Effector CD4-positive, alpha-beta T cell (primary cell): ENCODE data around the gene MROH7.

Experiments used
- DNase-seq: peaks from one replicate; pipeline ENCODE4 v3.0.0-alpha.2; 2020

Gene MROH7

DNA sequence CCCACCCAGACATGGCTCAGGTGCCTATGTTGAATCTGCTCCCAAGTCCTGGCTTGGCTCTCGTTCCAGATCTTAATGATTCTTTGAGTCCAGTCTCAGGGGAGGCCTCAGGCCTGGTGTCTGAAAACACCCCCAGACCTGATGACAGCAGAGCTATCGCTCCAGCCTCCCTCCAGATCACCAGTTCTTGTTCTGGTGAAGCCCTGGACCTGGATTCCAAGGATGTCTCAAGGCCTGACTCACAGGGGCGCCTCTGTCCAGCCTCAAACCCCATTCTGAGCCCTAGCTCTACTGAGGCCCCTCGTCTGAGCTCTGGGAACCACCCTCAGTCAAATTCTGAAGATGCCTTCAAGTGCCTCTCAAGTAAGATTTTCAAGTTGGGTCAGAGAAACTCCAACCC, 11.4 kb downstream of the MROH7 start:
- DNase-seq: no peak

DNA sequence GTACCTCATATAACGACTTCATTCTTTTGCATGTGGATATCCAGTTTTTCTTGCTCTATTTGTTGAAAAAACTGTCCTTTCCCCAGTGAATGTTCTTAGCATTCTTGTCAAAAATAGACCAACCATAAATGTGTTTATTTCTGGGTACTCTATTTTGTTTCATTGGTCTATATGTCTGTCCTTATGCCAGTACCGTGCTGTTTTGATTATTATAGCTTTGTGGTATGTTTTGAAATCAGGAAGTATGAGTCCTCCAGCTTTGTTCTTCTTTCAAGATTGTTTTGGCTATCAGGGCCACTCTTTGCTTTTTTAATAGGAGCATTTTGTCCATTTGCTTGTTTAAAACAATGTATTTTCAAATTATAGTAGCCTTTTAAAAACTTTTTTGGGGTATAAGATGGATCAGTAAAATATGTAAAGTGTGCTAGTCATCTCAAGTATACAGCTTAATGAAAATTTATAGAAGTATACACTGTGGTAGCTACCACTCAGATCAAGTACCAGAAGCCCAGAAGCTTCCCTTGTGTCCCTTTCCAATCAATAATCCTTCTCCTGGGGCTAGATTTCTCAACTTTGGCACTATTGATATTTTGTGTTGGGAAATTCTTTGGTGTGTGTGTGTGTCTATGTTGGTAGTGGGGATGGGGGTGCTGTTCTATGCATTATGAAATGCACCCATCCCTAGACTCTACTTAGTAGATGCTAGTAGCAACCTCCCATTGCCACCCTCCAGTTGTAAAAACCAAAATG, 16.8 kb downstream of the MROH7 start:
- no peak for DNase-seq

DNA sequence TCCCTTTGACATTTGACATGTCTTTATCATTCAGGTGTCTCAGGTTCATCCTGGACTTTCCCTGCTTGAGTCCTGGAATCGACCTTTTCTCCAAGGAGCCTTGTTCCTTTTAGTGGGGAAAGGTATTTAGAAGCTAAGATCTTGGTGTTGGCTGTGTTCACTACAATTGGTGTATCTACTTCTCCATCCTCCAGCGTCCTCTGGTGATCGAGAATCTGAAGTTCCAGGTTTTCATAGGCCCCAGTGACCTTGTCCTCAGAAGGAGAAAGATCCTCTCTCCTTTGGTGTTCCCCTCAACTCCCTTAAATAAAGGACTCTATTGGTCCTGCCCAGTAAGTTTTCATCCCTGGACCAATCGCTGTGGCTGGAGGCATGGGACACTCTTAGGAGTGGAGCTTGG, 22.1 kb downstream of the MROH7 start:
- DNase-seq: no peak

DNA sequence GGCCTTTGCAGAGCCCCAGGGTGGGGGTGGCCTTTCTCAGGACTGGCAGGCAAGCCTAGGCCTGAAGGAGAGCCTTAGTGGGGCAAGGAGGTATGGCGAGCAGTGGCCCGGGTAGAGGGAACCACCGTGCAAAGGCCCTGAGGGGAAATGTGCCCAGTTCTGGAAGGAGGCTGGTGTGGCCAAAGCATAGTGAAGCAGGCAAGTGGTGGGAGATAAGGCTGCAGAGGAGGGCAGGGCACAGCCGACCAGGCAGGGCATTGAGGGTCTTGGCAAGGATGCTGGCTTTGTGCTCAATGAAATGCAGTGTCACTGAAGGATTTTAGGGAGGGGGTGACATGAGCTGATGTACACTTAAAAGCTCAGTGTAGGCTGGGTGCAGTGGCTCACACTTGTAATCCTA, 22.8 kb downstream of the MROH7 start:
- DNase-seq: no peak

DNA sequence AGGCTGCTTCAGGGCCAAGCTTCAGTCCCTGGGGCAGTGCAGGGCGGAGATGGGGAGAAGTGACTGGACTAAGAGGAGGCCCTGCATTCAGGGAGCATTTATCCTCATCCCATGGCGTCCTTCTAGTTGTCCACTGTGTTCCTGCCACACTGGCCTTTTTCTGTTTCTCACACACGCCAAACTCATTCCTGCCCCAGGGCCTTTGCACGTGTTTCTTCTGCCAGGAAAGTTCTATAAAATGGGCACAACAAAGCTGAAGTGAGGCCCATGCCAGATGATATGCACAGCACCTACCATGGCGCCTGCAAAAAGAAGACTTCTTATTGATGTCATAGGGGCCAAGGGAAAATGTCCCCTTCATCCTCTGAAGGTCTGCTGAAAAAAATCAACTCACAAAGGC, 24.3 kb downstream of the MROH7 start:
- DNase-seq: no peak

DNA sequence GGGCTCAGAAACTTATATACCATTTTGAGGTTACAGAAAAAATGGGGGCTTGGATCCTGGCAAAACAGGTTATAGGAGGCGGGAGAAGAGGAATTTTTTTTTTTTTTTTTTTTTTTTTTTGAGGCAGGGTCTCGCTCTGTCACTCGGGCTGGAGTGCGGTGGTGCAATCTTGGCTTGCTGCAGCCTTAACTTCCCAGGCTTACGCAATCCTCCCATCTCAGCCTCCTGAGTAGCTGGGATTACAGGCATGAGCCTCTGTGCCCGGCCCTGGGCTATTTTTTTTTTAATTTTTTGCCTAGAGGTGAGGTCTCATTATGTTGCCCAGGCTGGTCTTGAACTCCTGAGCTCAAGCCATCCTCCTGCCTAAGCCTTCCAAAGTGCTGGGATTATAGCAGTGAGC, 24.7 kb downstream of the MROH7 start:
- DNase-seq: no peak

DNA sequence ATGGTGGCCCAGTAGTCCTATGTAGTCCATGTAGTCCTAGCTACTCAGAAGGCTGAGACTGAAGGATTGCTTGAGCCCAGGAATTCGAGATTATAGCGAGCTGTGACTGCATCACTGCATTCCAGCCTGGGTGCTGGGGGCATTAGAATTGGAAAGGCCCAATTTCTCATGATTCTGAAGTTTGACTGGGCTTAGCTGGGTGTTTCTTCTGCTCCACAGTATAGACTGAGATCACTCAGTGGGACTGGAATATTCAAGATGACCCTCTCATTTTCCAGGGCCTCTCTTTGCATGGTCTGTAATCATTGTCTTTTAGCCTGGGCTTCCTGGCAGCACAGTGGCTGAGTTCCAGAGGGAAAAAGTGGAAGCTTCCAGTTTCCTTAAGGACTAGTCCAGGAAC, 26.2 kb downstream of the MROH7 start:
- DNase-seq: no peak

DNA sequence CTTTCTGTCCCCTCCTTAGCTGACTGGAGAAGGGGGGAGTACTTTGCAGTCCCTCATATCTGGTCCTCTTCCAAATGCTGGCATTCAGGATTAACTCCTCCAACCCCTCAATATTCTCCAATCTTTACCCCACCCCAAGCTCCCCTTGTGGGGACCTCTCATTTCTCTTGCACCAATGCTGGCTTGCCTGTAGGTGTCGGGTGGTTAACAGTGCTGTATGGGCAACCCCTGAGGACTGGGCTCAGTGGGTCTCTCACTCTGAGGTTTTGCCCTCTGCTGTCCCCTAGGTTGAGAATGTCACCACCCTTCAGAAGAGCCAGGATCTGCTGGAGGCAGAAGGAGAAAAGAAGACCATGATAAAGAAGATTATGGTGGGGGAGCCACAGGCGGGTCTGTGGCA, 27.0 kb downstream of the MROH7 start:
- no peak for DNase-seq

DNA sequence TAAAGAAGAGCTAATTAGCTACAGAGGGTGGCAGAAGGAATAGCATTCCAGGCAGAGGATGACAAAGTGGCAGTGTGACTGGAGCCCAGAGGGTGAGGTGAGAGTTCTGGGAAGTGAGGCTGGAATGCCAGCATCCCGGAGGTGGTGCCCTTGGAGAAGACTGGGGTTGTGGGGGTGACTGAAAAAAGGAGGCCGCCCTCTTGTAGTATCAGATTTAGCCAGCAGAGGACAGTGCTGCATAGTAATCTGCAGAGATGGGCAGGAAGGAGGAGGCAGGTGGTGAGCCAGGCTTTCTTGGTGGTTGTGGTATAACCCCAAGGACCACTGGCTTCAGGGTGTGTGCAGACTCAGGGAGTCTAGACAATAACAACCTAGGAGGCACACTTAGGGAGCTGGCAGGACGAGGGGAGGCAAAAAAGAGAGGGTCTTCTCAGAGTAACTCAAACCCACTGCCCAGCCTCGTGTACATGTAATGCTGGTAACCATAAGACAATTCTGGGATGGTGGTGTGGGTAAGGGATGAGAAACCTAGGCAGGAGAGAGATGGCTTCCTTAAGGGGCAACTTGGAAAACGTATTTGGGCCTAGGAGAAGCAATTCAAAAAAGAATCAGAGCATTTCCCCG, 30.5 kb downstream of the MROH7 start:
- peak; percentile 45 for DNase-seq

DNA sequence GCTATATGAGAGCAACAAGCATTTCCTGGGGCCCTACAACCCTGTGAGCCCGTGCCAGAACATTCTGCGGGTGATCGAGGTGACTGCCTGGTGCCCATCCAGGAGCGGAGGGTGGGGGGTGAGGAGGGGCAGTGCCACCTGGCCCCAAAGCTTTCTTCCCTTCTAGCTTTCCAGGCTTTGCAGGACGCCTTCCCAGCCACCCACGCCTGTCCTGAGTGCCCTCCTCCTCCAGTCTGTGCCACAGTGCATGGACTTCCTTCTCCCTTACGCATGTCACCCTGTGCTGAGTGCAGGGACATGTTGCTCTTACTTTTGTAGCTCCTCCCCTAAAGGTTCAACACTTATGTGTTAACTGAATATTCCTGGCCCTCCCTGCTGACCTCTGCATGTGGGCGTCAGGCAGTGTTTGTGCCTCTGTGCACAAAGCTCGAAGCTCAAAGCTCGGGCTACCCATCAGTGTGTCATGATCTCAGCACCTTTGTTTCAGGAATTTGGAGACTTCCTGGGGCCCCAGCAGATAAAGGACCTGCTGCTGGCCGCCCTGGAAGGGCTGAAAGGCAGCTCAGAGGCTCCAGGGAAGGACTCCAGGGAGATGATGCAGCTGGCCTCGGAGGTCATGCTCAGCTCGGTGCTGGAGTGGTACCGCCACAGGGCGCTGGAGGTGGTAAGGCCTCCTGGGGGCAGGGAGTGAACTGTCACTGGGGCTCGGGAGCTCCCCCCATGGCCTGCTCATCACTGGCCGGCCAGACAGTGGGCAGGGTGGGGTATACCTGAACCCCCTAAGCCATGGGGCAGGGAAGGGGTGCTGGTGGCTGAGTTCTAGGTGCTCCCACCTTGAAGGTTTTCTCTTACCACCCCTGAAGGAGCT, 37.4 kb downstream of the MROH7 start:
- DNase-seq: no peak

DNA sequence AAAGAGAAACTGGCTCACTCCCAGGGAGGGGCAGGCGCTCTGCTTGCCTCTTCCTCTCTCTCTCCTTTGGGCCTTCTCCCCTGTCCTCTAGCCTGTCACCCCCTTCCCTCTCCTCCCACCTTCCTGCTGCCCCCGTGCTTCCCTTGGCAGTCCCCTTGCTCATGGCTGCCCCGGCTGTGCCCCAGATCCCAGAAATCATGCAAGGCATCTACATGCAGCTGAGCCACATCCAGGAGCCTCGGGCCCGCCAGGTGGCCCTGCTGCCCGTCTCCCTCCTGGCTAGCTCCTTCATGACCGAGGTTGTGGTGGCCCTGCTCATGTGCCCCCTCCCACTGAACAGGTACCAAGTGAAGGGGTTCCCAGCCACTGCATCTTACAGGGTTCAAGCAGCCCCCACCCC, 38.1 kb downstream of the MROH7 start:
- no peak for DNase-seq

DNA sequence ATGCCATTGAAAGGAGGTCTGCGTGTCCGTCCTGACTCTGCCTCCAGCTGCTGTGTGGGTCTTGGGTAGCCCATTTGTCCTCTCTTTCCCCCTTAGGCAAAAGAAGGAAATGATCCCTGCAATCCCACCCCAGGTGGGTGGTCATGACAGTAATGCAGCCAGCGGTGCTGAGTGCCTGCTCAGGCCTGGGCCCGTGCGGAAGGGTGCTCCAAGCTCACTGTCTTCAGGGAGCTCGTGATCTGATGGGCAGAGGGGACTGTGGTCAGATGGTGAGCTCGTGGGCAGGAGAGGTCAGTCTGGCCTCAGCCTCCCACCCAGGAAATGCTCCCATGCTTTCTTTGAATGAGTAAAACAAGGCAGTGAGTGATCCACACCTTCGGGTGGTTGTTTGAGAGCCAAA, 38.8 kb downstream of the MROH7 start:
- DNase-seq: no peak

DNA sequence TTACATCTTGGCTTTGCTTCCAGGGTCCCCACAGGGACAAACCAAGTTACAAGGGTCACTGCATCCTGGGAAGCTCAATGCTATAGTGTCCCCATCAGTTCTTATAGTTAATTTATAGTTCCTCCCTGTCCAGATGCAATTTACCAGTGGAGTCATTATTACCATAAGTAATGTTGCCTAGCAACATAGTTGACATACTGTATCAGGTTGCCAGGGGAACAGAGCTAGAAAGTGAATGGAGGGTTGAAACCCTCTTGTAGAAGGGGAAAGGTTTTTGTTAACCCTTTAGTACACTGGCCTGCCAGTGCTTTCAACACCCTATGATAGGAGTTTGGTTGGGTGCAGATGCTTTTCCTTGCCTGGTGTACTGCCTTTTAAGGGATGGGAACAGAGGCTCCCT, 39.8 kb downstream of the MROH7 start:
- DNase-seq: no peak

DNA sequence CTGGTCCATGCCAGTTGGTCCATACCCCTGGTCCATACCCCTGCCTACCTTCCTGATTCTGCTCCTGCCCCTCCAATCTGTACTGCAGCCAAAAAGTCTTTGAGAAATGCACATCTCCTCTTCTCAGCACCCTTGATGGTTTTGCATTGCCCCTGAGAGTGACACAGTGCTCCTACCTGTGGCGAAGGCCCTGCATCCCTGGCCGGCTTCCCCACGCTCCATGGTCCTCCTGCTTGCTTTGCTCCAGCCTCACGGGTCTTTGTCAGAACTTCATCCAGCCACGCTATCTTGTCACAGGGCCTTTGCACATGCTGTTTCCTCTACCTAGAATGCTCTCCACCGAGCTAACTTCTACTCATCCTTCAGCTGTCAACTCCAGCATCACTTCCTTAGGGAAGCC, 41.9 kb downstream of the MROH7 start:
- no peak for DNase-seq

DNA sequence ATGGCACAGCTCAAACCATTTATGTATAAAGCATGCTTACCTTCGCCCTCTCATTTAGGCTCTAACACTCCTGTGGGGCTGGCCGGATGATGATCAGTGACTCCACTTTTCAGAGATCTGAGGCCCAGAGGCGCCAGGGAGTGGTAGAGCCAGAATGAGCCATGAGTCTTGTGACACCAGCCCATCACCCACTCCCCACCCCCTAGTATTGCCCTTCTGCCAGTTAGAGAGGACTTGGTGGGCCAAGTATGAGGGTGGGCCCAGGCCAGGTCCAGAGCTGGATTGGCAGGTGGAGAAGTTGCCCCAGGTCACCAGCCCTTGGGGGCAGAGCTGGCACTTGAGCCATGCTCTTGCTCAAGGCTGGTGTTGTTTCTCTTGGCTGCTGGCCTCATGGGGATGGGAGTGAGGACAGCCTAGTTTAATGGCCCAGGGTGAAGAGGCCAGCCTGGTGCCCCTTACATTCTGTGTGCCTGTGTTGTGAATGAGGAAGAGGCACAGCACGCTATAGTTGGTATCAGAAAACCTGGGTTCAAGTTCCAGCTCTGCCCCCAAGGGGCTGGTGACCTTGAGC, 43.8 kb downstream of the MROH7 start:
- DNase-seq: no peak

DNA sequence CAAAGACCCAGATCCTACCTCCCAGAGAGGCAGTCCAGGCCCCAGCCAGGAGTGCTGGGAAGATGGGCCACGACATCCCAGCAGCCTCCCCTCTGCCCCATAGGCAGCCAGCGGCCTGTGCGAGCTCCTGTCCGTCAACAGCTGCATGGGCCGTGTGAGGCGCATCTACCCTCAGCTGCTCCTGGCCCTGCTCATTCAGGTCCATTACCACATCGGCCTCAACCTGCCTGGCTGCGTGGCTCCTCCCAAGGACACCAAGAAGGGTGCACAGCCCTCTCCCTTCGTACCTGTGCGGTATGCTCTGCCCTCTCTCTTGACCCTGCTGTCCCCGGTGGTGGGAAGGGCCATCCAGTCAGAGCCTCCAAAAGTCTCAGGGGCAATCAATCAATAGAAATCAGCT, 44.6 kb downstream of the MROH7 start:
- no peak for DNase-seq

DNA sequence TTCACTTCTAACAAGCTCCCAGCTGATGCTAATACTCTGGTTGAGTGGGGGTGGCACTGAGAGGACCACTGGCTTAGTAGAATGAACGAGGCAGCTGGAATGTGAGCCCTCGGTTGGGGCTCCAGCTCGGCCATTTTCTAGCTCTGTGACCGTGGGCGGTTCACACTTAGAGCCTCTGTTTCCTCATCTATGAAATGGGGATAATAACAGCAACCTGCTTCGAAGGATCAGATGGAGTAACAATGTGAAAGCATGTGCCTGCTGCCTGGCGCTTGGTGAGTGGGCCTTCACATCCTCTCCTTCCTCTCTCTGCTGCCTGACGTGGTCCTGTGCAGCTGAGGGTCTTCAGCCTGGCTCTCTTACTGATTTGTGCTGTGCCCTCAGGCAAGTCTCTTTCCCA, 53.2 kb downstream of the MROH7 start:
- no peak for DNase-seq

DNA sequence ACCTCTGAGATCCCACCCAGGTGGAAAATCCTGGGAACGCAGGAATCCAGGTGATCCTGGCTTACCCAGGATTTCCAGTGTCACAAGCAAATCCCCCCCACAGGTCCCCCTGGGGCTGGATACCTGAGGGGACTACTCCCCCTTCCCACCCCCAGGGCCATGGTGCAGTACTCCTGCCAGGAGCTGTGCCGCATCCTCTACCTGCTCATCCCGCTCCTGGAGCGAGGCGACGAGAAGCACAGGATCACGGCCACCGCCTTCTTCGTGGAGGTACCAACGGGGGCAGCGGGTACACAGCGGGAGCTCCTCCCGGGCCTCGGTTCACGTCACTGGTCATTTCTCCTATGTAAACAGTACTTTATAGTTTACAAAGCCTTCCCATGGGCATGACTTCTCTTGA, 53.6 kb downstream of the MROH7 start:
- DNase-seq: no peak

DNA sequence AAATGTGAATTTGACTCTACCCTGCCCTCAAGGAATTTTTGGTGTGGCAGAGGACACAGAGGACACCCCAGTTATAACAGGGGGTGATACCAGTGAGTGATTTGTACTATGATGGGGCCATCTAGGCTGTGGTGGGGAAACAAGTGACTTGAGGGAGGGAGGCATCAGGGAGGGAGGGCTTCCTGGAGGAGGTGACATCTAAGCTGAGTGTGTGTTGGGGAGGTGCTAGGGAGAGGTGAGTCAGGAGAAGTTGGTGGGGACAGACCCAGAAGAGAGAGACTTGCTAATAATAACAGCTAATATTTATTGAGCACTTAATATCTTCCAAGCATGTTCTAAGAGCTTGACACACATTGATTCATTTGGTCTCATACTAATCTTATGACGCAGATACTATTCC, 54.2 kb downstream of the MROH7 start:
- DNase-seq: no peak

DNA sequence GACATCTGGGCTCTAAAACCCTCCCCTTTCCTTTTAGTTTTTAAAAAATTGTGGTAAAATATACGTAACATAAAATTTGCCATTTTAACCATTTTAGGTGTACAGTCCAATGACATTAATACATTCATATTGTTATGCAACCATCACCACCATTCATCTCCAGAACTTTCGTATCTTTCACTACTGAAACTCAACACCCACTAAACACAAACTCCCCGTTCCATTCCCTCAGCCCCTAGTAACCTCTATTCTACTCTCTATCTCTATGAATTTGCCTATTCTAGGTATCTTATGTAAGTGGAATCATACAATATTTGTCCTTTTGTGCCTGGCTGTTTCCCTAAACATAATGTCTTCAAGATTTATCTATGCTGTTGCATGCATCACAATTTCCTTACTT, 54.7 kb downstream of the MROH7 start:
- DNase-seq: no peak

DNA sequence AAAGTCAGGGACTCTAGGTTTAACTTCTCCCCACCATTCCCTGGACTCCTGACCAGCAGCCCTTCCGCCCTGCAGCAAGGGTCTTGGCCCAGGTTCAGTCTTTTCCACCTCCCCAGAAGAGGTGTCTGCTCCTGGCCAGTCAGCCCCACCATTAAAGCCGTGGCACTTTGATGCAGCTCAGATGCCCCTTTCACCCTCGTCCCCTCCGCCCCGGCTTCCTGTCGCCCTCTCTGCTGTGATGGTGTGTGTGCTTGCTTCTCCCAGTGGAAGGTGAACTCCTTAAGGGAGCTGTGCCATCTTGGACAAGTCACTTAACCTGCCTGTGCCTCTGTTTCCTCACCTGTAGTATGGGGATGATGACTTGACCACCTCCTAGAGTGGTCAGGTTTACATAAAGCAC, 56.3 kb downstream of the MROH7 start:
- DNase-seq: no peak

DNA sequence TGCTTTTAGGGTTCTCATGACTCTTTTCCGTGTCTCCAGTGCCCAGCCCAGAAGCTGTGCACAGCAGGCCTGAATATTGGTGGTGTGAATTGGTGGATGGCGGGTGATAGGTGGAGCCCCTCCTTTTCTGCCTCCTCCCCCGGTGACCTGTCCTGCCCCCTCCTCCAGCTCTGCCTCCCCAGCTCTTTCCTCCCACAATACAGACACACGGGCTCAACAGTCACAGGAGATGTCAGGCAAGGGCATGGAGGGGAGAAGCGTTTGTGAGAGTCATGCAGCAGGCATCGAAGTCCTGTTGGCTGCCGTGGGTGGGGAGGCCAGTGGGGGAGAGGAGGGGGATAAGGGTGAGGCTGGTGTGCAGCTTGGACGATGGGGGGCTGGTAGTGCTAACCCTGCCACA, 56.8 kb downstream of the MROH7 start:
- DNase-seq: no peak

DNA sequence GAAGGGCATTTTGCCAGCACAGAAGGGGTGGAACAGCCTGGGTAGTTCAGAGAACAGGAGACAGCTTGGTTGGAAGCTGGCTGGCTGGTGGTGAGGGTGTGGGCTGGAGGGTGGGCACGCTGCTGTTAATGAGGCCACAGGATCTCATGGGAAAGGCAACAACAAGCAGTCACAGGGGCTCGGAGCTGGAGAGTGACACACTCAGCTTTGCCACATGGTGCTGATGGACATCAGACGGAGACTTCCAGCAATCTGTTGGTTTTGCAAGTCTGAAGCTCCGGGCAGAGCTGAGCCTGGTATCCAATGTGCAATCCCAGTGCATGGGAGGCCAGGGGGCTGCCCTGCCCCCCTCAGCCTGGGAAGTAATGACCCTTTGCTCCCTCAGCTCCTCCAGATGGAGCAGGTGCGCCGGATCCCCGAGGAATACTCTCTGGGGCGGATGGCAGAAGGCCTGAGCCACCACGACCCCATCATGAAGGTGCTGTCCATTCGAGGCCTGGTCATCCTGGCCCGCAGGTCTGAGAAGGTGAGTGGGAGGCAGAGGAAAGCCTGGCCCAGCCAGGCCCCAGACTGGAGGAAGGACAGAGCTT, 58.4 kb downstream of the MROH7 start:
- DNase-seq: no peak
